NCI-H1105 (cell line): ENCODE measurements around the gene NPC2.
"Not testable (repeated sequence)": the region's sequence is repeated elsewhere in the genome, so short reads cannot be mapped to it uniquely, and the experiment has no call there.

ENCODE experiments used
- DNase-seq: peaks from one replicate; lab custom pipeline; 2025; lab: John Stamatoyannopoulos, UW

Gene NPC2

DNA sequence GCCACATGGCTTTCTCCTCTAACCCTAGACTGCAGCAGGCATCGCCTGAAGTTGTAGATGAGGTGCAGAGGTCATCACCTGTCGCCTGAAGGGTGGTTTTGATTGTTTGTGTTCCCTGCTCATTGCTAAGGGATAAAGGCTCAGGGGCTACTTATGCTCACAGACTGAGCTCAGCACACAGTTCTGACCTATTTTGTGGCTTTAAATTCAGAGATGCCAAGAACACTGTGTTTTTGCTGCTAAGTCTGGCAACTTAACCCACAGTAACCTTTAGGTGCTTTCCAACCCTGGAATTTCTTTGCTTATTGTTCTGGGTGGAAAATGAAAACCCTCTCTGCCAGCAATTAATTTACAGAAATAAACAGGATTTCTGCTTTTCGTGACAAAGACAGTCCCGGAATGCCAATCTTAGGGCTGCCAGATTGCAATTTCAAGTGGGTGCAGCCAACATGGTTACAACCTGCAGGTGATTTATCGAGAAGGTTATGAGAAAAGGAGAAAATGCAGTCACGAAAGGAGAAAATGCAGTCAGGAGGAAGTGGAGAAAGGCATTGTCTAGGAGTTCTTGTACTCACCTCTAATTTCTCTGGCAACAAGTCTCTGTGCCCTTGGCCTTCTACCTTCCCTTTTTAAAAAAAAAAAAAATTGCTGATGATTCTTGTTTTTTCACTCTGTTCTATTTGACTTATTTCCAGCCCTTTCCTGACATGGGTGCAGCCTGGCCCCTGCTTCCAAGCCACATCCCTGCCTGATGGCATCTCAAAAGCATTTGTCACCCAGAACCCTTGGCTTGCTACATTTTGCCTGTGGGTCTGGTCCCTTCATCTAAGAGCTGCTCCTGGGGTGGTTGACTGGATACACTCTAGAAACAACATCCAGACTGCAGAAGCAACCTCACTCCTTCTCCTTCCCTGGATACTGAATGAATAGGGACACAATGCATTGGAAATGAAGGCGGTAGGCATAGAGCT is 23.3 kb downstream of the NPC2 start:
- DNase-seq: no peak

DNA sequence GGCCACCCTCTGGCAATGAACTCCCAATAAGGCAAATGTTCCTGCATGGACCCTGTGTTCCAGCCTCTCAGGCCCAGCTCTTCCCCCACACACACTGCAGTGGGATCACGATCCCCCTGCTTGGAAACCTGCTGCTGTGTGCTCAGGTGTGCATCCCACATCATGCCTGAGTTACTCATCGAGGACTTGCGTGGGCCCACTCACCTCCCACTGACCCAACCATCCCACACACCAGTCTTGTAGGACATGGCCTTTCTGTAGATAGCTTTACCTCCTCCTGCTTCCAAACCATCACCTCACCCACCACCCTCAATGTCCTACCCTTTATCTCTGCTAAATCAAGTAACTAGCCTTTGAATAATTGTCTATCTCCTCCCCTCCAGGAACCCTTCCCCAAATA is 24.6 kb downstream of the NPC2 start:
- no peak for DNase-seq

DNA sequence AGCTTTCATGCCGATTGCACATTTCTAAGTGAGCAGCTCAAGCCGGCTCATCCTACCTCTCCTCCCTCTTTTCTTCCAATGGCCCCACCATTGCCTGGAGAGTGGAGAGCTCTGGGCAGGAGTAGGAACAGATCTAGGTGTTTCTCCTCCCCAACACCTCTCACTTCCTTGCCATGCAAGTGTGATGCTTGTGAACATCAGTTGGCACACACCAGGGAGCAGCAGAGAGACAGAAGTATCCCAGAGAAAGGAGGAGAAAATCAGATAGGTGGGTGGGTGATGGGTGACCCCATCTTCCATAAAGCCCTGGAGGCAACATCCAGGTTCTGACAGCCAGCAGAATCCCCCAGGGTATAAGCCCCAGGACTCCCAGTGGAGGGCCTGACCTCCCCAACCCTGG is 27.8 kb downstream of the NPC2 start:
- DNase-seq: no peak

DNA sequence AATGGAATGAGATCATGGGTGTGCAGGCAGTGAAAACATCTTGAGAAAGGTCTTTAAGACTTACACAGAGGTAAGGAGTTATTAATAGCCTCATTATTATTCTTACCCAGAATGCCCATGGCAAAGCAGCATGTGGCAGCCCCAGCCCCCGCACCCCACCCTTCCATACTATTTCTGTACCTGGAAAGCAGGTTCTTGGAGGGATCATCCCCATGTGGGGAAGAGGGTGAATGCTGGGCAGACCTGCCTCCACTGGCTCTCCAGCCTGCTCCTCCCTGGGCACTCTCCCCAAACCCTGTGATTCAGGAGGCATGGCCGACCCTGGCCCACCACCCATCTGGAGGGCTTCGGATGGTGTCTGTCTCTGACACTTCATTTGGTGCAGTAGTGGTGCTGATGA is 28.3 kb downstream of the NPC2 start:
- DNase-seq: no peak

DNA sequence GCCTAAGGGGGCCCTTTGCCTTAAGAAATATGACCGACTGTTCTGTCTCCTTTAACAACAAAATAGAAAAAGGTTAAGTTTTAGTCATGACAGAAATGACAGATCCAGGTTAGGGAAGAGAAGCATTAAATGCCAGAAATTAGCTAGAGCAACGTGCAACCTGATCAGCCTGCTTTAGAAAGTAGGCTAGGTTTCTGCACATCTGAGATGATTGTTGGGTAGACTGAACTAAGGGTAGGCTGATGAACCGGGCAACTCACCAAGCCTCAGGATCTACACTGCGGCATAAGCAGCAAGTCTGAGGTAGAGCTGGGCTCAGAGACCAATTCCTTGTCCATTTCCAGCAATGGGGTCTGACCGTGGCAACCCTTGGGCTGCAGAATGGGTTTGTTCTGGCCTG is 29.4 kb downstream of the NPC2 start:
- no peak for DNase-seq

DNA sequence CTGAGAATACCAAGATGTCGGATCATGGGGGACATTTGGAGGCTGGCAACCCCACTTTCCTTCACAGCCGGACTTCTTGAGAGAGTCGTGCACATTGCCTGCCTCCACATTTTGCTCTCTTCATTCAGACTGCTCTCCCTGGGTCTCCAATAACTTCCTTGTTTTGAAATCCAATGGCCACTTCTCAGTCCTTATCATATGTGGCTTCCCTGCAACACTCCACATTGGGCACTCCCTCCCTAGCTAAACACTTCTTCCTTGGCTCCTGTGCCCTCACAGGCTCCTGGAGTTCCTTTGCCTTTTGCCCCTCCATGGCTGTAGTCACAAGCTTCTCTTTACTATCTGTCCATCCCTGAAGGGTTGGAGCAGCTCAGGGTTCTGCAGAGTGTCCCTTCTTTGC is 30.1 kb downstream of the NPC2 start:
- no peak for DNase-seq

DNA sequence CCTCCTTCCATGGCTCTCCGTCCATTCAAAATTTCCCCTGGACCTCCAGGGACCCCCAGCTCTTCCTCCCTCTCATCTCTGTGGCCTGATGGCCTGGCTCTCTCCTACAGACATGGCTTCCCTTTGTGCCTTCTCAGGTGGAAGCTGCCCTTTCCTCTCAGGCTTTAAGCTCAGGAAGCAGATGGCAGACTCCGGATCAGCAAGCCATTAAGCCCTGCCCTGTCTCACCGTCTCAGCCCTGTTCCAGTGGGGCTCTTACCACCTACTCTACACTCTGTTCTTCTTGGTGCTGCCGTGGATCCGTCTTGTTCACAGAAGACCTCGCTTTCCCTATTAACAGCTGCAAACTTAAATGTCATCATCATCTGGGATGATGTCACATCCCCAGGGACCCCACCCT is 33.1 kb downstream of the NPC2 start:
- no peak for DNase-seq

DNA sequence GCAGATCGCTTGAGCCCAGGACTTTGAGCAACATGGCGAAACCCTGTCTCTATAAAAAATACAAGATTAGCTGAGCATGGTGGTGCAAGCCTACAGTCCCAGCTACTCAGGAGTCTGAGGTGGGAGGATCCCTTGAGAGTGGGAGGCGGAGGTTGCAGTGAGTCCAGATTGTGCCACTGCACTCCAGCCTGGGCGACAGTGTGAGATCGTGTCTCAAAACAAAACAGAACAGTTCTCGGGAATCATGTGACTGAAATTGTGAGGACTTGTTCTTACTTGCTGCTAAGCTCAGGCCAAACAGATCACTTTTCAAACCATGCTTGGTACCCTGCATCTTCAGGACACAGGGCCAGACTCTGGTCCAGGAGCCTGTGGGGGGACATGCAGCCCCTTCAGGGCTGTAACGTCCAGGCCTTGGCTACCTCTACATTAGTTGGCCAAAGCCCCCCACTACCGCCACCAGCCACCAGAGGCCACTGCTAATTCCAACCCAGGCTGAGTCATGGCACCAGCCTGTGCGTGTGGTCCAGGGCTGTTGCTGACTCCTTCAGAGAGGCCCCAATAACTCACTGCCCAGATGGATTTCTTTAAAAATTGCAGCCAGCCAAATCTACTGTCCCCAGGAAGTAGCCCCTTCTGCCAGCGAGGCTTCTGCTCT is 33.7 kb downstream of the NPC2 start:
- DNase-seq: no peak

DNA sequence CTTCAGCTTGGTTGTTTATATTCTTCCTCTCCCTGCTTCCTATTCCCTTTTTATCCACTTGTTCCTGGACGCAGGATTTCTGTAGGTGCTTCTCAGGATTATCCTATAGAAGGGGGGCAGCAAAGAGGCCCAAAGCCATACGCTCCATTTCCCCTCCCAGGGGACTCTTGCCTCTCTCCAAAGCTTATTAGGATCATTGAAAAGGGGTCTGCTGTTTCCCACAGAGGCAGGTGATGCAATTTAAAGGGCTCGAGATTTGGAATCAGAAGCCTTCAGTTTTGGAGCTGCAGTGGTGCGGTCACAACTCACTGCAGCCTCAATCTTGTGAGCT is 35.6 kb downstream of the NPC2 start:
- no peak for DNase-seq

DNA sequence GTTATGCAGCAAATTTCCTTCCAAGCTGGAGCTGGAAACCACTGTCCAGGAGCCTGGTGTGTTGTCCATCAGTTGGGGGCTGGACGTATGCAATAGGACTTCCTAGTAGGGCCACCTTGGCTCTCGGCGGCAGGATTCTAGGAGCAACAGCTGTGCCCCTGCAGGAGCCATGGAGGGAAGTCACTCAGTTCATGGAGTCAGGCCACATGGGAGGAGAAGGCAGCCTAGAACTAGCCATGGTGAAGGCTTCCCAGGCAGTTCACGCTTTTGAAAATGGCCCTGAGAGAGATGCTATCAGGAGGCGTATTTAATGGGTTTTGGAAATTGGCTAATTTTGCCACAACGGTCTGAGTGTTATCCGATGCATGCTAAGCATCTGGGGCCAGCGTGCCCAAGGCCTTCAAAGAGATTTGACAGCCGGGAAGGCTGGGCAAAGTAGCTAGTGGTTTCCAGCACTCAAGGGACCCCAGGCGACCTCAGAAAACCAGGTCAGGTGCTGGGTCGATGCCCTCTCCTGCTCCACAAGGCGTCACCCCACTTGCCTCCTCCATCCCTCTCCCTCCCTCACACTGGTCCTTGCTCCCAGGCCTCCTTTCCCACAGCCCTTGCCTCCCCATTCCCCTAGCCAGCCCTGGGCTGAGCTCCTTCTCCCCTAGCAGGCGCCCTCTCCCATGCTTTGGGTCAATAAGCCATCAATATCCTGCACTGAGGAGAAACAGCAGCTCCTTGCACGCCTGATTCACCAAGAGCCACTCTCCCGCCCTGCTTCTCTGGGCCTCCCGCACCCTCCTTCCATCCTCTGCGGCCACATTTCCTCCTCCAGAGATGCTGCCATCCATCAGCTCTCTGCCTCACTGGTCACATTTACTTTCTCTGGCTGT is 36.2 kb downstream of the NPC2 start:
- DNase-seq: no peak

DNA sequence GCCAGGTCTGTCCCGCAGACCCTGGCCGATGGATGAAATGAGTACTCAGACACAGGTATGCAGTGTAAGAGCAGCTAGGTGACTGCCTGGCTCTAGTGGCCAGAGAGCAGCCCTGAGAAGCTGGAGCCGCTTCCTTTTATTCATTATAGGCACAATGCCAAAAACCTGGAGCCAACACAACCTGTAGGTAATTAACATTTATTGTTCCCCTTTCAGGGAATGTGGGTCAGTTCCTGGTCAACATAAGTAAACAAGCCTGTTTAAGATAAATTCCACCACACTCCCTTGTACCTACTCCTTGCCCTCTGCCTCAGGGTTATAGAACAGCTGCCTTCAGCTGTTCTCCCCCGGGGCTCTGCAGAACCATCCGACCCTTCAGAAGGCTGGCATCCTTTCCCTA is 38.7 kb downstream of the NPC2 start:
- DNase-seq: not testable (repeated sequence)

DNA sequence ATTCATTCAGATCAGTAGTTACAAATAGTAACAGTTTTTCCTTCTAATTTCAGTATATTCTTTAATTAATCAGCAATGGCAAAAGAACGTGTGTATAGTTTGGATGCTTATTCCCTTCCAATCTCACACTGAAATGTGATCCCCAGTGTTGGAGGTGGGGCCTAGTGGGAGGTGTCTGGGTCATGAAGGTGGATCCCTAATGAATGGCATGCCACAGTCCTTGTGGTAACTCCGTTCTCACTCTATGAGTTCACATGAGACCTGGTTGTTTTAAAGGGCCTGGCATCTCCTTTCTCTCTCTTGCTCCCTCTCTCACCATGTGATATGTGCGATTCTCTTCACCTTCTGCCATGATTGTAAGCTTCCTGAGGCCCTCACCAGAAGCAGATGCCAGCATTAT is 48.2 kb downstream of the NPC2 start:
- no peak for DNase-seq

DNA sequence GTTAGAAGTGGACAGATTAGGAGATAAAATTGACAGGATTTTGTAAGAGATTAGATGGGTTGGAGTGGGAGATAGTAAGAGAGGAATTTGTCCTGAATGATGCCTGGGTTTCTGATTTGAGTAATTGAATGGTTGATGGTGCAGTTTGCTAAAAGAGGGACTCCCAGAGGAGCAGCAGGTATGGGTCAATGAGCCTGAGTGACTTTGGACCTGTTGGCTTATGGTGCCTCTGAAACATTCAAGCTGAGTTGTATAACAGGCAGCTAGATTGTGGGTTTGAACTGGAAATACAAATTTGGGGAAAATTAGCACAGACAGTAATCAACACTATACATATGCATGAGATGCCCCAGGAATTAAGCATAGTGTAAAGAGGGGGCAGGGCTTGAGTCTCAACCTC is 50.3 kb downstream of the NPC2 start:
- DNase-seq: no peak

DNA sequence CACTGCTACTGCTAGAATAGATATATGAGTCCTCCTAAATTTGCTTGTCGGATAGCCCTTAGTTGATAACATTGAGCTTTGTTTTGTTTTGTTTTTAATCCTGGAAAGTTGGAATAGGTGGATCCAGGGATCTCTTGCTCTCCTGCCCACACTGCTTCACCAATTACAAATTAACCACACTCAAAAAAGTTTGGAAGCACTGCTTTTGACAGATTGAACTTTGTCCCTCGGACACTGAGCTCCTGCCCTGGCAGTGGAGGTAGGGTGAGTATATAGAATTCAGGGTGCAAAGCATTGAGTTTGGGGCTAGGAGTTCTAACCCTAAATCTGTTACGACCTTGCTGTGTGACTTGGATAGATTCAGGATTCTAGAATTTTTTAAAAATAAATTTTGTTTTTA is 52.0 kb downstream of the NPC2 start:
- no peak for DNase-seq

DNA sequence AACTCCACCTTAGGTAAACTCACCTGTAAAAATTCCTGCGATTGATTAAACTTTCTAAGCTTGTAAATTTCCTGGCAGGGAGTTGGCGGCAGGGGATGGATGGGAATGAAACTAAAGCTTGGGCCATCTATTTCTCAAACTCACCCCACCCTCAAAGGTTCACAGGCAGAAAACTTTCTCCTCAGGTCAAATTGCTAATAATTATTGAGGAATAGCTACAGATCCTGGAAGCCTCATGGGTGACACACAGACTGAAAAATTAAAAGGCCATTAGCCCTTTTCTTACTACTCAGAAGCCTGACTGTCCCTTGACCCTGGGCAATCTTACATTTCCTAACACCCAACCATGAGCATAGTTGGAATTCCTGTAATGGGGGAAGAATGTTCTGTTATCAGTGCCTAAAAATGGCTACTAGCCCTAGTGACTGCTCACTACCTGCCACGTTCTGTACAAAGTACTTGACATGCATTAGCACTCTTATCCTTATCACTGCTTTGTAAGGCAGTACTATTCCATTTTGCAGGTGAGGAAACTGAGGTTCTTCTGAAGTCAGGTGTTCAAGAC is 54.7 kb downstream of the NPC2 start:
- no peak for DNase-seq

DNA sequence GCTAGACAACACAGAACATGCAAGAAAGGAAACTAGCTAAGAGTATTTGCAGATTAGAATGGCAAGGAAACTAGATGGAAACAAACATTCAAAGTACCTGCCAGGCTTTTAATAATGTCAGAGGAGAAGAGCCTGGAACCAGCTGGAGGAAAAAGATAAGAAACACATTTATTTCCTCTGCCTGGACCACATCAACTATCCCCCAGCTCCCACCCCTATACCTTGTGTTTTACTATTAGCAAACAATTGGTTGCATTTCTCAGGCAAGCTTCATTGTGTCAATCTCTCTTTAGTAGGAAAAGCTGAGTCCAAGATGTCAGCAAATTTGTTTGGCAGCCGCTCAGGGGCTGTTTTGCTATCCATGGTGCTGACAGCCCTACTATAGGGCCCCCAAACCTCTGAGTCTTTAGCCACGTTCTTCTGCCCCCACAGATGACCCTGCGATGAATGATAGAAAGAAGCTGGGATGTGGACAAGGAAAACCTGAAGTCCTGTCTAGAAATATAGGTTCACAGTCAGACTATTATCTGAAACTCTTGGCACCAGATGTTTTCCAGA is 55.5 kb downstream of the NPC2 start:
- no peak for DNase-seq

DNA sequence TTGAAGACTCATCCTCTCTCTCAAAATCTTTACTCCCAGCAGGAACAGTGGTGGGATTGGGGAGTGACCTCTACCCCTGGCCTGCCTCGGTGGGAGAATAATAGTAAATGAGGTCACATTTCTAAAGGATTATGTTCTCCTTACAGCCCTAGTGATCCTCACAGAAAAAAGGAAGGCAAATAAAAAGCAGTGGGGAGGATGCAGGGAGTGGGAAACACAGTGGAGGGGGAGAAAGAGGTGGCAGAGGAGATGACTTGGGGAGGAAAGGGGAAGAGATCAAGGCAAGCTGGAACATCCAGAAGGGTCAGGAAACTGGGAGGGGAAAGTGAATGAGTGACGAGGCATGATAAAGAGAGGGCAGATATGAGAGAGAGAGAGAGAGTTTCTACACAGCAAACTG is 58.8 kb downstream of the NPC2 start:
- DNase-seq: no peak

DNA sequence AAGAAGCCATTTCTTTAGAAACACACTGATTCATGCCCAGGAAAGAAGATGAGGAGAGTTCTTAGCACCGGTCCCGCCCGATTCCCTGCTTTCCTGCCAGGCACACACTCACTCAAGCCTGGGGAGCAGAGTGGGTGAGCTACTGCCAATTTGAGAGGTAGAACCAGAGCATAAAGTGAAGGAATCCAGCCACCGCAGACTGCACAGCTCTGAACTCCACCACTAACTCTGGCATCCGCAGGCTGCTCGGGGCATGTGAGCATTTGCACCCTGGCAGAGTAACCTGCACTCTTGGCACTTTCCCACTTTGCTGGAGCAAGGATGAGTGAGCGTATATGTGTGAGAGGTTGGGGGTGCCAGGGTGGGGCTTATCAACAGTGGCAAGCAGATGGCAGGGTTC is 63.1 kb downstream of the NPC2 start:
- no peak for DNase-seq
